GM21723 (cell line): Measurements from ENCODE around the gene RIC3.

Experiments used
- ATAC-seq: cut with Tn5 transposase; IDR thresholded peaks from one replicate; pipeline ENCODE4 v1.9.1; 2021; ENCODE audit warnings: mild to moderate bottlenecking, moderate library complexity; ENCODE audit not compliant: unreplicated experiment

The RIC3 gene

GRCh38 chr11:8090756-8091155 is 78.1 kb downstream of the RIC3 start:
- no peak for ATAC-seq

DNA sequence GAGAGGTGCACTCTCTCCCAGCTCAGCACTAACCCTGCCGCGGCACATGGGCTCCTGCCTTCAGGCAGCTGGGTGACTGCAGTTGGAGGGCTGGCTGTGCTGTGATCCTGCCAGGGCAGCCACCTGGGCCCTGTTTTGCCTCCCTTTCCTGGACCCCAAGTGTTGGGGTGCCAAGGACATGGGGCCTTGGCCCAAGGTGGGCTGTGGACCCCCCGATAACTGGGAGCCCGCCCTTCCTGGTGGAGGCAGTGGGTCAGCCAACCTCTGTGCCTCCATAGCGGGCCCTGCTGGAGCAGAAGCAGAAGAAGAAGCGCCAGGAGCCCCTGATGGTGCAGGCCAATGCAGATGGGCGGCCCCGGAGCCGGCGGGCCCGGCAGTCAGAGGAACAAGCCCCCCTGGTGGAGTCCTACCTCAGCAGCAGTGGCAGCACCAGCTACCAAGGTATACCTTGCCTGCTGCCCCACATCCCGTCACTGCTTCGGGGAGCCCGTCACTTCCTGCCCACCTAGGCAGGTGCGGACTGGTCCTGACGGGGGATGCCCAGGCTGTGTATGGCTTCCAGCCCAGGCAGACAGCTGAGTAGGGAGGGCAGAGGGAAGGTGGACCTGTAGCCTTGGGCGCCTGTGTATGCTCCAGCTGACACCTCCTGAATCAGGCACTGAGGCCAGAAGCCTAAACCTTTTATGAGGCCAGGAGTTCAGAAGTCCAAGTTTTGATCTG is 78.9 kb downstream of the RIC3 start:
- no peak for ATAC-seq

GRCh38 chr11:8087756-8088155 is 81.1 kb downstream of the RIC3 start:
- ATAC-seq = no peak

DNA sequence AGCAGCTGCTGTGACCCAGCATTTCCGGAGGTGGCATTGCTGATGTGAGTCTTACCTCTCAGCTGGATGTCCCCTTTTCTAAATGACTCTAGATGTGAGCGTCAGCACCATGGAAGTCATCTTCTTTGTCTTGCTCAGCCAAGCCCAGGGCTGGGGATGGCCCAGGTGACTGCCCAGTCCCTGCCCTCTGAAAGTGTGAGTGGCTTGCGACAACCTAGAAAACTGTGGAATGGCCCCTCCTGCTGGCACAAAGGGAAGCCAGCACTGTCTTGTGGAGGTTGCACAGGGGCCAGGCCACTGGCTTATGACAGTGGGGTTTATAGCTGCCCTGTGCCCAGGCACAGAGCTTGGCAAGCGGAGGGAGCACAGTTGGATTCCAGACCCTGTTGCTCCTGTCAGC is 81.6 kb downstream of the RIC3 start:
- ATAC-seq = no peak

GRCh38 chr11:8086571-8086970 is 82.3 kb downstream of the RIC3 start:
- no peak for ATAC-seq

DNA sequence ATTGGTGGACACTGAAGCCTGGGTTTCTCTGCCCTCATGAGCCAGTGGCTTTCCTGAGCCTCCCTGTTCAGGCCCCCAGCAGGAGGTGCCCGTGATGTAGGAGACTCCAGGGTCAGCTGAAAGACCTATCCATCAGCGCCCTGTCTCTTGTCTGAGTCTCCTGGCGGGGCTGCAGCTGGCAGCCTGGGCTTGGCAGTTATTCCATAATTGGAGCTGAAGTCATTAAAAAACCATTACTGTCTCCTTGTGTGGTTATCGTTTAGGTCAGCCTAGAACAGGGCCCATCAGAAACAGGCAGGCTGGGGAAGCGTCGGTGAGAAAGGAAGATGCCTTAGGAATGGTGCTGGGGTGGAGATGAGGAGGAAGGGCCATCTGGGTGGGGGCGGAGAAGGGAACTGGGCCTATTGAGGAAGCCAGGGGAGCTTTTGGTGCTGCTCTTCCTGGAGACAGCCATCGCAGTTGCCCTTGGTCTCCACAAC is 82.8 kb downstream of the RIC3 start:
- ATAC-seq = no peak

- no peak for ATAC-seq
These were observed 83.7 kb downstream of the RIC3 start for GRCh38 chr11:8085011-8085645.

DNA sequence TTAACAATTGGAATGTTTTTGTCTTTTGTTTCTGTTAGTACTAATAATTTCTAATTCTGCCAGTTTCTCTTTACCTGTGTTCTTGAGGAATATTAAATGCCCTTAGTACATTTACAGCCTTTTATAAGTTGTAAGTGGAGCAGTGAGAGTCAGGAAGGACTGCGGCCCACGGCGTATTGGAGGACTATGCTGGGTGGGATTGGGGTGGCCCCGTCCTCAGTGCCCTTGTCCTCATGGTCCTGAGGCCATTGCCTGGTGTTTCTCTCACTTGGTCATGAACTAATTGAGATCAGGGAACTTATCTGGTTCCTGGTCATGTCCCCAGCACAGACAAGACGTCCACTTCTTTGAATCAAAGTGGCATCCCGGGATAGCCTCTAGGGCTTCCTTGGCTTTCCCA is 84.5 kb downstream of the RIC3 start:
- no peak for ATAC-seq

DNA sequence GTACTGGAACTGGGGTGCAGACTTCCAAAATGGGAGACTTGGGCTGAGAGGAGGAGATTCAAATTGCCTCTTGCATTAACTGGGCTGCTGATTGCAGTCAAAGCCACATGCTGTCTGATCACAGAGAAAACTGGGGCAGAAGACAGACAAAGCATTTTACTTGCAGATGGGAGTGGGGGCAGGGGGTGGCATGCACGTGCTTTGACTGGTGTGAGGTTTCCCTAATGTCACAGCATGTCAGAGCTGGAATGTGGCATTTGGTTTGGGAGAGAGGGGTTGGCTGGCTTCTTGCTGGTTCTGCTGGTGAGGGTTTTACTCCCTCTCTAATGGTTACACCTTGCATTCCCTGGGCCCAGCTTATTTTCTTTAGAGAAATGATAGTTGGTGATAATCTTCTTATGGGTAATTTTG is 84.9 kb downstream of the RIC3 start:
- ATAC-seq = no peak

DNA sequence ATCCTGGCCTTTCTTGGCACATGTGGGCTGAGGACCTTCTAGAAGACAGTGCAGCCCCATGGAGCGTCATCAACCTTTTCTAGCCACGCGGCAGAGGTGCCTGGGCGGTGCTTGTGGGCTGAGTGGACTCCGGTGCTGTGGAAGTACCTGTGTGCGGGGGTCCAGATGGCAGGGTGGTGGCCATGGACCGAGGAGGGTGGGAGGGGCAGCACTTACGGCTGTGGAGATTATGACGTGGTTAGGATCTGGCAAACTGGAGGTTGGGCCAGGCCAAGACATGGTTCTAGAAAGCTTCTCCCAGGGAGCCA is 85.8 kb downstream of the RIC3 start:
- ATAC-seq = no peak

DNA sequence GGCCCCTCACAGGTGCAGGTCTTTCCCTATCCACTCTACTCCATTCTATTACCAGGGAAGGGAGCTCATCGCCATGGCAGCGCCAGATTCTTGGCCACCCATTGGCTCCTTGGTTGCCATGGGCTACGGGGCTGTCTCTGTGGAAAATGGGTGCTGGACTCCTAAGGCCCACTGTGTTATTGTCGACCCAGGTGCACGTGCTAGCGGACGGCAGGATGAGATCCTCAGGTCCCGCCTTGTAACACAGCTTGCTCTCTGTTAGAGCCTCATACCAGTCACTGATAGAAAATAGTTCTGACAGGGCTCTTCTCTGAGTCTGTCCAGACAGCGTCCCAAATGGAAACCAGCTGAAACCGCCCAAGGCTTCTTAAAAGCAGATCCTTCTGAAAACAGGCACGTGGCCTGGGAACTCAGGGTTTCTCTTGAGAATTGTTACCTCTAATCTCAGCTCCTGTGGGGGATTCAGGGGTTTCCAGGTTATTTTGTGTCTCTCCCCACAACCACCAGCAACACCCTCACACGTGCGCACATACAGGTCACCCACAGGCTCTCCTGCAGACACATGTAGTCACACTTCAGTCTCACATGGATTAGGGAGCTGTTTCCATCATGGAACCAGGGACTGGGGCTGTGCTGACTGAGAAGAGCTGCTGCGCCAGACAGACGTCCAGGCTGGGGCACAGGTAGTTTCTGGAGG is 86.3 kb downstream of the RIC3 start:
- no peak for ATAC-seq

DNA sequence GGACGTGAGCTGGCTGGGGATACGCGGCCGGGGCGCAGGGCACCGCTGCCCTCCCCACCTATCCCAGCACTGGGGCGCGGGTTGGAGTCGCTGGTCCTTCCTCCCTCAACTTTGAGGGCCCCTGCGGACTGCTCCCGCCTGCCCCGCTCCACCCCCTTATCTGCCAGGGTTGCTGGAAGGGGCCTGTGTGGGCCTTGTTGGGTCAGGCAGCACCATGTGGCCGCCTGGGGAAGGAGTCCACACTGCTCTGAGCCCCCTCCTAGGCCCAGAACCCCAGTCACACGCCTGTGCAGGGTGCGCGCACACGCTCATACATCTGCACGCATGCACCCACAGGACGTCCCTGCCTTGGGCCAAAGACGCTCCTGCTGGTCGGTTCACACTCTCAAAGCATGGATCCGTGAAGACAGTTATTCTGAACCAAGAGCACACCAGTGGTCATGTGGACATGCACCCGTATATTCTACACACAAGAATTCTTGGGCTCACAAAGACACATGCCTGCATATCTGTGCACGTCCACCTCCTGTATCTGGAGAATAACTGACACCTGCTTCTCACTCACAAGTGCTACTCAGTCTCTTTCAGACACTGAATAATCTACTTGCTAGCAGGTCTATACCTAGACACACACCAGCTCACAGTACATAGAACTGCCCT is 87.1 kb downstream of the RIC3 start:
- ATAC-seq = no peak

DNA sequence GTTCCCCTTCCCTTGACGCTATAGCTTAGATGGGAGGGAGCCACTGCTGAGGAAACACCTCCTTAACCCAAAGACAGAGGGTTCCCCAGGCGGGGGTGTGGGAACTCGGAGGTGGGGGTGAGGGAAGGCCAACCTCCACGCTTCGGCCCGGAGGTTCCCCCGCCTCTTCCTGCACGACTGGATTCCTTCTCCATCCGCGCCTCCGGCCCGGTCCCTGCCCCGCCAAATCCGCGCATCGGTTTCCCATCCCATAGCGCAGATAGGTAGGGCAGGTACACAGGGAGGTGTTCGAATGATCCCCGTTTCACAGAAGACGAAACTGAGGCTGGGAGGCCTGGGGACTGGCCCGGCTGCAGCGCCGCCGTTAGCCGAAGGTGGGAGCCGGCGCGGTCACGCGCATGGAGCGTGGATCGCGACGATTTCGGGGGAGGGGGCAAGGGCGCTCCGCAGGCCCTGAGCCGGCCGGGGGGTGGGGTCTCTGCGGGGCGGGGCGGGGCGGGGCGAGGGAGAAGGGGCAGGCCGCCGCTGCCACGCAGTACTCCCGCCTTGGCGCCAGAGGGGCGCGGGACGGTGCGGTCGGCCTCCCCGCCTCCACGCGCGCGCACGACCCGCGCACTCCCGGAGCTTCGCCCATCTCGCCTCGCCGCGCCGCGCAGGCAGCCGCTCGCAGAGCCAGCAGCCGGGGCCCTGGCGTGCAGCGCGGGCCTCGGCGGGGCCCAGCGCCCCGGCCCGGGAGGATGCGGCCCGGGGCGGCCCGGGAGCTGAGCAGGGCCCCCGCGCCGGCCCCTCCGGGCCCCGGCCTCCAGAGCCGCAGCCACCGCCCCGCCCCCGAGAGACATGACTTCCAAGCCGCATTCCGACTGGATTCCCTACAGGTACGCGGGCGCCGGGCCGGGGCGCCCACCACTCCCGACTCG is 87.9 kb downstream of the RIC3 start, which contains the start of gene TUB:
TSS of gene TUB (plus strand) at position 538 of the 917 bp plus-strand sequence. CDS start at position 838, 300 bp downstream.
- ATAC-seq = no peak

- ATAC-seq = no peak
These were observed 88.7 kb downstream of the RIC3 start for GRCh38 chr11:8080069-8080670.

GRCh38 chr11:8079111-8079675 is 89.6 kb downstream of the RIC3 start:
- ATAC-seq = no peak

GRCh38 chr11:8075119-8075726 is 93.6 kb downstream of the RIC3 start:
- ATAC-seq = no peak

- ATAC-seq = no peak
These were observed 96.9 kb downstream of the RIC3 start for GRCh38 chr11:8071616-8072581.

DNA sequence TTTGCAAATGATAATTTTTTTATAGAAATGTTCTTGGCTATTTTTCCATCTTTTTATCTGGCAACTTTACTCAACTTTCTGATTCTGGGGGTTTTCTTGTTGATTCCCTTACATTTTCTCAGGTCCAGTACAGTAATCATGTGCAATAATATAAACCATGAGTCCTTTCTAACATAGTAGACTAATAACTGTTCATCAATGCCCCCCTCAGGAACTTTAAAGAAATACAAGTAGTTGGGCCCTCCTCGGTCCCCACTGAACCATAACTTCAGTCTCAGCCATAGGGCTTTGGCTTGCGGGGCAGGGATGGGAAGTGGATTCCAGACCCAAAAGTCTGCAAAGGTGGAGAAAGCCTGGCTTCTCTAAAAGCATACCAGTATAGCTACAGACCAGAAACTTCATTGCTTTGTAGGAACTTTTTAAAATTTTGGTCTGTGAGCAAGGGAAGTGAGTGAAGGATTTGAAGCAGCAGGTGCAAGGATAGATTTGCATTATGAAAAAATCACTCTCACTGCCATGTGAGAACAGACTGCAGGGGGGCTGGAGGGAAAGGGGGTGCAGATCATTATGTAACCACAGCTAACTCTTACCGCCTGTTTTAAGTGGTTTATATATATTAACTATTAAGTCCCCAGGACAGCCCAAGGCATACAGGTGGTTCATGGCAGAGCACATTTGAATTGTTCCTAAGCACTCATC is 98.3 kb downstream of the RIC3 start:
- no peak for ATAC-seq
